ENCODE measurements around the gene RPS6KA5. TPM values are rescaled to one million over a fixed set of nuclear protein-coding genes. Genes with fewer than 3 reads are reported as not detected.
A peak's percentile ranks its signal among the peaks of the same experiment; 100 is the strongest.

The RPS6KA5 gene
- total RNA-seq, 2 donors from 2014 or later: 8.9 to 10.3 TPM

DNA sequence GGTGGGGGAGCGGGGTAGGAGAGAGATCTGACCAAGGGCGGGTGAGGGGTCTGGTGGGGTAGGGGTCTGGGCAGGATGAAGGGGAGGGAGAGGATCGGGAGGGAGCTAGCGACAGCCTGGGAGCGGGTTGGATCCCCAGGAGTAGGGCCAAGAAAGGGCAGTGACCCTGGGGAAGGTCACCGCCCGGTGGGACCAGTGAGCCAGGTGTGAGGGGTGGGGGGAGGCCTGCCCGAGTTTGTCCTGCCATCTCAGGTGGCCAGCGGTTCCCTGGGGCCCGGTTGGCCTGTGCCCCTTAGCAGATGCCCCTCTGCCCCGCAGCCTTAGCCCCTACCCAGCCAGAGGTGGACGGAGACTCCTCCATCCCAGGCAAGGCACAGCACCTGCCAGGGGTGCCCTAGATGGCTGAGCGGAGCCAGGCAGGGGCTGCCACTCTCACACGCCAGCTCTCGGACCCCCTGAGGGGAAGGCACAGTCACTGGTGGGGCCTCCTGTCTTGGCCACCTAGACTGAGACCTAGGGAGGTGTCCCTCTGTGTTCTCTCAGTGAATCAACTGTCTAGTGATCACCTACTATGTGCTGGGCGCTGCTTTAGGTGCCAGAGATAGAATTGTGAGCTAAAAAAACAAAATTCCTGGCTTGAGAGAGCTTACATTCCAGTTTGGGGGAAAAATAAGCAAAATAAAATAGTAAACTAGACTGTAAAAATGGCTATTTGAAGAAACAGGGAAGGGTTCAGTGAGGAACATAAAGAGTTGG, 243.6 kb downstream of the RPS6KA5 start:
- H3K4me3 ChIP-seq: no peak overlapping the region
- 47% methylated on average over 16 of the region's 16 CpGs for WGBS
- intact Hi-C loops (cut with DNase I): loop anchor here (10.0 kb wide), 1 partner anchor 512 kb away; no protein-coding TSS in a partner anchor
- H3K27ac ChIP-seq: no peak overlapping the region
- H3K4me1 ChIP-seq (replicated peaks): peaks cover 5% of the 10 kb centered on the region
- H3K36me3 ChIP-seq: no peaks in the 10 kb centered on the region
- DNase-seq (ENCODE audit: low spot score): no peak
- no peaks in the 10 kb centered on the region for H3K27me3 ChIP-seq (replicated peaks; ENCODE audit: insufficient read depth)
- TF ChIP-seq POLR2AphosphoS5 (IDR thresholded peaks at IDR 0.05): no peak
- TF ChIP-seq CTCF (IDR thresholded peaks at IDR 0.05): no peak
- no peak for TF ChIP-seq POLR2A (IDR thresholded peaks at IDR 0.05)
- no peaks in the 10 kb centered on the region for H3K9me3 ChIP-seq

- Histone ChIP-seq H3K36me3 (no peaks in the 10 kb centered on the region), H3K4me1 (replicated peaks) (peaks cover 5% of the 10 kb centered on the region), H3K4me3 (peak within 1 kb of the TSS; percentile 51 to 55), H3K27ac (peak within 1 kb of the TSS in 1 of 2 donors; percentile 43), H3K9me3 (no peaks in the 10 kb centered on the region), H3K27me3 (replicated peaks; ENCODE audit: insufficient read depth) (no peaks in the 10 kb centered on the region)
- WGBS: under 1% methylated on average over 77 of the region's 111 CpGs
- TF ChIP-seq CTCF (IDR thresholded peaks at IDR 0.05): no peak
- TF ChIP-seq POLR2AphosphoS5 (IDR thresholded peaks at IDR 0.05): no peak
- TF ChIP-seq POLR2A (IDR thresholded peaks at IDR 0.05): no peak
- intact Hi-C loops (cut with DNase I): loop anchor here (10.0 kb wide), 1 partner anchor 511 kb away; no protein-coding TSS in a partner anchor
- DNase-seq (ENCODE audit: low spot score): no peak
Measured at GRCh38 chr14:90815822-90816662, 244.4 kb downstream of the RPS6KA5 start, which contains the start of gene TTC7B. TTC7B (minus strand) TSS chr14:90816430; CDS start chr14:90816295, 135 bp downstream.

DNA sequence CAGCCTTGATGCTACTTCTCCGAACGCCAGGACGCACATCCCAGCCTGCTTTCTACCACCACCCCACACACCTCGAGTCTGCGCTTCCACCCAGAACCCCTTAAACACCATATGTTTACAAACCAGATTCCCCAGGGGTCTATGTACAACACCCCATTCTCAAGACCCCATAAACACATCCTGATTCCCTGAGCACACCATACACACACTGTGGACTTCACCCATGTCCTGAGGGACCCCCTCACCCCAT, 244.9 kb downstream of the RPS6KA5 start:
- intact Hi-C loops (cut with DNase I): loop anchor here (10.0 kb wide), 1 partner anchor 511 kb away; no protein-coding TSS in a partner anchor
- Histone ChIP-seq H3K27ac (peak overlapping the region in 1 of 2 donors; percentile 43), H3K27me3 (replicated peaks; ENCODE audit: insufficient read depth) (no peaks in the 10 kb centered on the region), H3K4me3 (peak overlapping the region; percentile 51 to 55), H3K9me3 (no peaks in the 10 kb centered on the region), H3K36me3 (no peaks in the 10 kb centered on the region), H3K4me1 (replicated peaks) (peaks cover 5% of the 10 kb centered on the region)
- 27% methylated on average over 5 of the region's 5 CpGs for WGBS
- DNase-seq (ENCODE audit: low spot score): no peak
- TF ChIP-seq POLR2AphosphoS5 (IDR thresholded peaks at IDR 0.05) (no peak), POLR2A (IDR thresholded peaks at IDR 0.05) (no peak)

DNA sequence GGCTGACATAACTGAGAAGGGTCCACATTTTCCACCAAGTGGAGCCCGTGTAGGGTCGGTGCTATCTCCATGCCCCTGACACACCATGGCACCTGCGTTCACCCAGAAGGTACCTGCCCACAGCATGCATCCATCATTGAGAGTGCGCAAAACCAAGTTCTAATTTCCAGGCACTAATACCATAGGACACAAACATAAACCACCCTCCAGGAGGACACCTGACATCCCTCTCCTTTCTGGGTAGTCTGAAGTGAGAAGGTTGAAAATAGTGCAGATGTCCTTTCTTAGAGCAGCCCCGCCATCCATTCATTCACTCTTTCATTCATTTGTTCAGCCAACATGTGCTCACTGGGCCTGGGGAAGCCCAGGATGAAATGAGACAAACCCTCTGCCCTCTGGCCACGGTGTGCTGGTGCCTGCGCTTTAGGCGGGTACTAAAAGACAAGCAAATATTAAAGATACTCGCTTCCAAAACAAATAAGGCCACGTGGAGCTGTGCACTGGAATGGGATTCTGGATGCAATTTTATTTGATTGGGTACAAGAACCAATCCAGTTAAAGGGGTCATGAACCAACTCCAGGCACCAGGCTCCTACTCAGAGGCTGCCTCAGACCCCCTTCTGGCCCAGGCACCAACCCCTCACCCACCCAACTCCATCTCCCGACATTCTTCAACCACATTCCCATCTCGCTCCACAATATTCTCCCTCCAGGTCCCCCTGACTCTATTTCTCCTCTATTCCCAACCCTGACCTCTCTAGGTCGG, 245.5 kb downstream of the RPS6KA5 start:
- intact Hi-C loops (cut with DNase I): loop anchor here (5.0 to 10.0 kb wide), 2 partner anchors 418 to 510 kb away; partner anchors contain the start of gene CALM1

More for the DNA sequence above, 245.5 kb downstream of the RPS6KA5 start:
- Histone ChIP-seq H3K4me1 (replicated peaks) (peaks cover 5% of the 10 kb centered on the region), H3K27me3 (replicated peaks; ENCODE audit: insufficient read depth) (no peaks in the 10 kb centered on the region), H3K36me3 (no peaks in the 10 kb centered on the region), H3K9me3 (no peaks in the 10 kb centered on the region), H3K4me3 (peak overlapping the region; percentile 51 to 55), H3K27ac (peak overlapping the region in 1 of 2 donors; percentile 43)
- peak; percentile 26 for DNase-seq (ENCODE audit: low spot score)
- peak; percentile 28 for TF ChIP-seq POLR2AphosphoS5 (IDR thresholded peaks at IDR 0.05)
- TF ChIP-seq POLR2A (IDR thresholded peaks at IDR 0.05): no peak
- TF ChIP-seq CTCF (IDR thresholded peaks at IDR 0.05): no peak
- 48% methylated on average over 13 of the region's 13 CpGs for WGBS
